Spleen (tissue), 11 donors: ENCODE measurements around the gene MEF2C. TPM values are rescaled to one million over a fixed set of nuclear protein-coding genes. Genes with fewer than 3 reads are reported as not detected.

Experiments used
- DNase-seq: peaks from one replicate; pipeline ENCODE4 v3.0.0-alpha.2; 2020
- H3K27ac ChIP-seq, 8 donors: fragments of 200-600 bp; sonication (generic) in 7 of 8; 1 replicate in 4 of 8; 2 replicates in 4 of 8; pipeline versions ENCODE4 v1.5.0 to v1.8.0; 2016 to 2021; ENCODE audit warnings: inconsistent platforms in 4 of 8, mild to moderate bottlenecking in 4 of 8, moderate library complexity in 1 of 8
- H3K27me3 ChIP-seq, 7 donors: fragments of 200-600 bp; sonication (generic) in 6 of 7; replicated peaks in 1 of 7; 1 replicate in 4 of 7; 2 replicates in 3 of 7; pipeline versions ENCODE4 v1.5.0 to v1.8.0; 2016 to 2021; ENCODE audit warnings: inconsistent platforms in 3 of 7, mild to moderate bottlenecking in 1 of 7
- H3K36me3 ChIP-seq, 6 donors: fragments of 200-600 bp; sonication (generic) in 5 of 6; 1 replicate in 4 of 6; 2 replicates in 2 of 6; pipeline versions ENCODE4 v1.5.0 to v1.8.0; 2016 to 2021; ENCODE audit warnings: inconsistent platforms in 2 of 6
- H3K4me1 ChIP-seq, 6 donors: fragments of 200-600 bp; sonication (generic) in 5 of 6; 1 replicate in 3 of 6; 2 replicates in 3 of 6; pipeline versions ENCODE4 v1.5.0 to v1.8.0; 2016 to 2021; ENCODE audit warnings: inconsistent platforms in 3 of 6
- H3K4me3 ChIP-seq, 8 donors: fragments of 200-600 bp; sonication (generic) in 7 of 8; 1 replicate in 4 of 8; 2 replicates in 4 of 8; pipeline versions ENCODE4 v1.5.0 to v1.8.0; 2016 to 2021; ENCODE audit warnings: inconsistent platforms in 4 of 8, mild to moderate bottlenecking in 4 of 8, moderate library complexity in 2 of 8
- H3K9me3 ChIP-seq, 8 donors: fragments of 200-600 bp; sonication (generic) in 7 of 8; 1 replicate in 4 of 8; 2 replicates in 4 of 8; pipeline versions ENCODE4 v1.5.0 to v1.8.0; 2016 to 2021; ENCODE audit warnings: inconsistent platforms in 4 of 8
- POLR2A ChIP-seq, 3 donors: fragments of 450-650 bp; IDR thresholded peaks; one replicate each; pipeline ENCODE4 v1.5.1; 2017; ENCODE audit warnings: antibody characterized with exemption in 3 of 3, mild to moderate bottlenecking in 1 of 3
- POLR2AphosphoS5 ChIP-seq, 3 donors: sonication (generic); formaldehyde crosslinking; IDR thresholded peaks; one replicate each; pipeline ENCODE4 v1.5.1; 2017; ENCODE audit warnings: antibody characterized with exemption in 3 of 3
- WGBS, 5 donors: extraction: QIAGEN DNeasy Blood & Tissue Kit in 3 of 5; methylation state at CpG; one replicate each; pipeline versions ENCODE4 v1.1.5 to v1.1.7; 2013 to 2018; 5-methylcytosine and 5-hydroxymethylcytosine counted together
- intact Hi-C: fragments of 100-400 bp; cut with DNase I; formaldehyde crosslinking; loops from one replicate; pipeline ENCODE4 v1.15.0; 2023; ENCODE audit warnings: low total_unique reads
- polyA plus RNA-seq, 3 donors: library from polyadenylated mRNA; stranded (reverse); fragments of 200-250 nt; gene quantifications; one replicate each; pipeline ENCODE4 v1.2.1, GENCODE V29; 2013
- total RNA-seq, 7 donors: library from RNA; depleted of rRNA in 3 of 7; stranded (reverse); fragments of >200 nt in 3 of 7; fragmentation: NEBNext Ultra II Directional in 4 of 7; extraction: Animal tissue kit (Norgen Biotek cat#: 25700) in 4 of 7; gene quantifications; one replicate each; pipeline versions ENCODE4 v1.1.0 to v1.2.1, GENCODE V29; 2016 to 2021
- TF ChIP-seq, protein P1 (sequence below), 11 experiments: fragments of 200-600 bp in 7 of 11; fragments of 450-650 bp in 4 of 11; sonication (generic) in 4 of 11; IDR thresholded peaks in 8 of 11; conservative IDR thresholded peaks in 3 of 11; 1 replicate in 7 of 11; 2 replicates in 4 of 11; pipeline versions ENCODE4 v1.4.0 to v1.8.0; 2016 to 2021; ENCODE audit warnings: antibody characterized with exemption in 11 of 11, inconsistent platforms in 4 of 11, mild to moderate bottlenecking in 1 of 11
- donor health status: healthy with polysubstance abuse.
- donor health status: DM: no; HTN: no; CAD: no; lungs with moderate emphysema.
- donor health status: DM: no; HTN: no; CAD: no.
- donor health status: Bipolar disorder and iron deficiency.
- donor health status: healthy.
- donor health status: DM: no; HTN: no; CAD: no.
- donor health status: DM: yes; HTN: yes; CAD: no.

The MEF2C gene
- total and polyA plus RNA-seq, 10 donors = 19.3 to 153 (median 120) TPM

DNA sequence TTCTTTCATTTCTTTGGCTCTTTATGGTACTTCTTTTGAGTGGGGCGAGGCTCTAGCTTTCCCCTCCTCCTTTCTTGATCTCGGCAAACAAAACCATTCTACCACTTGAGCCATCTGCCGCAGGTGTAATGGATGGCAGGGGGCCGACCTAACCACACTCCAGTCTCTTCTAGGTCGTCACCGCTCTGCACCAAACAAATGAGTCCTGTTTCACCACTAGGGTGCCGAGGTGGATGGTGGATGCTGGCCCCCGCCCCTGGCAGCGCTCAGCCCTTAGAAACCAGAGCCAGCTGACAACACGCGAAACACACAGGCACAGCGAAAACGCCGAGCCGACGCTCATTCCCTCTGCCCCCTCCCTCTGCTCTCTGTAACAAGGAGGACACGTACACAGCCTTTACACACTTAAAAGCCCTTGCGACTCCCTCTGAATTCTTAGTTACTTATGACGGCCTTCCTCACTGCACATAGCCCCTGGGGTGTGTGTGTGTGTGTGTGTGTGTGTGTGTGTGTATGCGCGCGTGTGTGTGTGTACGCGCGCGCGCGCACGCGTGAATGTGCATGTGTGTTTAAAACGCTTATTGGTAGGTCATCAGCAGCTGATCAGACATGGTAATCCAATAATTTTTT, 199.4 kb downstream of the MEF2C start:
- no peak for DNase-seq
- H3K4me3 ChIP-seq = peak overlapping the region in 1 of 8 donors; percentile 9
- TF ChIP-seq POLR2AphosphoS5 (IDR thresholded peaks at IDR 0.05) = no peak
- TF ChIP-seq POLR2A (IDR thresholded peaks at IDR 0.05) = no peak
- TF ChIP-seq, protein P1, sequence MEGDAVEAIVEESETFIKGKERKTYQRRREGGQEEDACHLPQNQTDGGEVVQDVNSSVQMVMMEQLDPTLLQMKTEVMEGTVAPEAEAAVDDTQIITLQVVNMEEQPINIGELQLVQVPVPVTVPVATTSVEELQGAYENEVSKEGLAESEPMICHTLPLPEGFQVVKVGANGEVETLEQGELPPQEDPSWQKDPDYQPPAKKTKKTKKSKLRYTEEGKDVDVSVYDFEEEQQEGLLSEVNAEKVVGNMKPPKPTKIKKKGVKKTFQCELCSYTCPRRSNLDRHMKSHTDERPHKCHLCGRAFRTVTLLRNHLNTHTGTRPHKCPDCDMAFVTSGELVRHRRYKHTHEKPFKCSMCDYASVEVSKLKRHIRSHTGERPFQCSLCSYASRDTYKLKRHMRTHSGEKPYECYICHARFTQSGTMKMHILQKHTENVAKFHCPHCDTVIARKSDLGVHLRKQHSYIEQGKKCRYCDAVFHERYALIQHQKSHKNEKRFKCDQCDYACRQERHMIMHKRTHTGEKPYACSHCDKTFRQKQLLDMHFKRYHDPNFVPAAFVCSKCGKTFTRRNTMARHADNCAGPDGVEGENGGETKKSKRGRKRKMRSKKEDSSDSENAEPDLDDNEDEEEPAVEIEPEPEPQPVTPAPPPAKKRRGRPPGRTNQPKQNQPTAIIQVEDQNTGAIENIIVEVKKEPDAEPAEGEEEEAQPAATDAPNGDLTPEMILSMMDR (IDR thresholded peaks at IDR 0.05 in 8 of 11, conservative IDR thresholded peaks at IDR 0.05 in 3 of 11) = no peak
- no peak overlapping the region for H3K27ac ChIP-seq
- intact Hi-C loops = no loop called here
- H3K27me3 ChIP-seq = peaks cover 21 to 100% (median 99%) of the 10 kb centered on the region in 7 donors
- 4 to 15% (median 5%) methylated on average over 31 of the region's 31 CpGs for WGBS, 5 donors
- no peaks in the 10 kb centered on the region for H3K36me3 ChIP-seq
- H3K4me1 ChIP-seq = peaks cover 8 to 33% (median 18%) of the 10 kb centered on the region in 6 donors
- peaks cover 0 to 14% (median 0%) of the 10 kb centered on the region in 8 donors for H3K9me3 ChIP-seq

DNA sequence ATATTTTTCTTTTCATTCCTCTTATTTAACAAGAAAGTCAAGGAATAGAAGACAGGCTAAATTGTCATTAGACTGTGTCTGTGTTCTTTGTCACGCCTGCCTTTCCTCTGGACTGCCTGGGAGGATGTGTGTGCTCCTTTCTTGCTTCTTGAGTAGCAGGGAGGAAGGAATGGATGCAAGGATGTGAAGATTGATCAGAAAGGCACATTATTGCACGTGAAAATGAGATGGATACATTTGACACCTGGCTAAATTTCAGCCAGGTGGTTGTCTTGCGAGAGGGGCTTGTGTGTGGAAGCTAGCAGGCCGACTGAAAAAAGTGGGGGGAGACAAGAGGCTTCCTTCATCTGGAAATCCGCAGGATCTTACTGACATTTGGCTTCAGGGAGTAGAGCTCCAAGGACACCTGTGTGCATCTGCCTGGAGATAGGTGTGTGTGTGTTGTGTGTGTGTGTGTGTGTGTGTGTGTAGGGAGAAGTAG, 200.1 kb downstream of the MEF2C start:
- H3K27me3 ChIP-seq = peaks cover 21 to 100% (median 99%) of the 10 kb centered on the region in 7 donors

DNA sequence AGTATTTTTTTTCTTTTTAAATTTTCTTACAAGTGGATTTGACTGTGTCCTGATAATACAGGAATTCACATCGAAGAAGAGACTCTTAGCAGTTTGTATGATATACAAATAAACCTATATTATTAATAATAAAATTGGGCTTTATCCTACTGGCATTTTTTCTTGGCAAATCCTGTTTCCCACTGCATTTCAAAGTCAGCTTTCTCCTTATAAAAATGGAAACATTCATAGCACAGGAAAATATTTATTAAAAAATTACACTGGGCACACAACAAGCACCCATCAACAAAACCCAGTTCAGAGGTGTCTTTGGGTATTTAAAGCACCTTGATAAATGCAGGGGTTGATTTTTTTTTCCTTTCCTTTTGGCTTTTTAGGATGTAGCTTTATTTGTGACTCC, 200.9 kb downstream of the MEF2C start:
- Histone ChIP-seq H3K9me3 (peaks cover 0 to 14% (median 0%) of the 10 kb centered on the region in 8 donors), H3K36me3 (no peaks in the 10 kb centered on the region), H3K27me3 (peaks cover 21 to 100% (median 99%) of the 10 kb centered on the region in 7 donors), H3K27ac (no peak overlapping the region), H3K4me1 (peaks cover 8 to 33% (median 18%) of the 10 kb centered on the region in 6 donors), H3K4me3 (no peak overlapping the region)
- WGBS, 5 donors = 6 to 23% (median 11%) methylated on average over 1 of the region's 1 CpG
- TF ChIP-seq, protein P1 (IDR thresholded peaks at IDR 0.05 in 8 of 11, conservative IDR thresholded peaks at IDR 0.05 in 3 of 11) = no peak
- no peak for TF ChIP-seq POLR2AphosphoS5 (IDR thresholded peaks at IDR 0.05)
- TF ChIP-seq POLR2A (IDR thresholded peaks at IDR 0.05) = no peak
- DNase-seq = no peak
- intact Hi-C loops = no loop called here

More for the DNA sequence above, 200.1 kb downstream of the MEF2C start:
- intact Hi-C loops = no loop called here
- H3K36me3 ChIP-seq = no peaks in the 10 kb centered on the region
- TF ChIP-seq POLR2A (IDR thresholded peaks at IDR 0.05) (no peak), POLR2AphosphoS5 (IDR thresholded peaks at IDR 0.05) (no peak)
- TF ChIP-seq, protein P1 (IDR thresholded peaks at IDR 0.05 in 8 of 11, conservative IDR thresholded peaks at IDR 0.05 in 3 of 11) = no peak
- H3K9me3 ChIP-seq = peaks cover 0 to 14% (median 0%) of the 10 kb centered on the region in 8 donors
- no peak overlapping the region for H3K4me3 ChIP-seq
- H3K4me1 ChIP-seq = peaks cover 8 to 33% (median 18%) of the 10 kb centered on the region in 6 donors
- H3K27ac ChIP-seq = no peak overlapping the region
- 7 to 15% (median 12%) methylated on average over 5 of the region's 5 CpGs for WGBS, 5 donors
- DNase-seq = no peak

DNA sequence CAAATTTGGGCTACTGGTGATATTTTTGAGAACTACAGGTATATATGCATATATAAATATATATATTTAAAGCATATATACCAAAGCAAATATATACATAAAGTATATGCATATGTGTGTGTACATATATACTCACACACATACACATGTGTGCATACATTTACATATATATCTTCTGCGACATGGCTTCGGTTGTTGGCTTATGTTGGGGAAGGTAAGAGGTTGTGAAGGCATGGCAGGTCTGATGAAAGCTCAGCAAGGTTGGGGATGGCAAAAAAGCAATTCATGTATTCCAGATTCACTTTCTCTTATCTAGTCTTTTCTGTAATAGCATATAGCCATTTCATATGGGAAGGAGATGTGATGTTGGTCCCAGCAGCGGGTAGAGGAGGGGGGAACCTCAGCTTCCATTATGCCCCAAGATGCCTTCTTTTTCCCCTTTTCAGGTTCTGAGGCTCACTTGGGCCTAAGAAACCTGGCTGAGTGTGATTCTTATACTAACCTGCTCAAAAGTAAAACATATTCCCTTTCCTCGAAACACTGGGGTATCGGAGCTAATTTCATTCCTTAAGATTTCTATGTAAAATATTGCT, 201.7 kb downstream of the MEF2C start:
- WGBS, 5 donors = 34 to 47% (median 40%) methylated on average over 5 of the region's 5 CpGs
- H3K9me3 ChIP-seq = peaks cover 0 to 10% (median 0%) of the 10 kb centered on the region in 8 donors
- H3K27me3 ChIP-seq = peaks cover 25 to 100% (median 99%) of the 10 kb centered on the region in 7 donors
- TF ChIP-seq, protein P1 (IDR thresholded peaks at IDR 0.05 in 8 of 11, conservative IDR thresholded peaks at IDR 0.05 in 3 of 11) = no peak
- no peak for TF ChIP-seq POLR2A (IDR thresholded peaks at IDR 0.05)
- H3K4me3 ChIP-seq = no peak overlapping the region
- DNase-seq = no peak
- no peaks in the 10 kb centered on the region for H3K36me3 ChIP-seq
- intact Hi-C loops = no loop called here
- peaks cover 8 to 33% (median 18%) of the 10 kb centered on the region in 6 donors for H3K4me1 ChIP-seq
- no peak overlapping the region for H3K27ac ChIP-seq
